ENCODE data around the gene FGFRL1.

DNA sequence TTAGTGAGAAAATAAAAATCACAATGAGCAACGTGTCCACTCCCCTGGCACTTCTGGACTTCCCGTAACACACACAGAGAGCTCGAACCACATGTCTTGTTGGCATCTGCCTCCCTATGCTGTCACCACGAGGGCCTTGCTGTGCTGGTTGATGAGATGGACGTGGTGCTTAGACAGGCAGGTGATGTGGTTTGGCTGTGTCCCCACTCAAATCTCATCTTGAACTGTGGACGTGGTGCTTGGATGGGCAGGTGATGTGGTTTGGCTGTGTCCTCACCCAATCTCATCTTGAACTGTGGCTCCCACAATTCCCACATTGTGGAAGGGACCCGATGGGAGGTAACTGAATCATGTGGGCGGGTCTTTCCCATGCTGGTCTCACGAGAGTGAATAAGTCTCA, 40.0 kb downstream of the FGFRL1 start:
- TF ChIP-seq POLR2A (IDR thresholded peaks at IDR 0.05) (no peak), CTCF (IDR thresholded peaks at IDR 0.05) (no peak)
